Activated CD8-positive, alpha-beta memory T cell treated with anti-CD3 and anti-CD28 coated beads for 36 hours (primary cell): ENCODE data around the gene FAM149B1. TPM values are rescaled to one million over a fixed set of nuclear protein-coding genes. Genes with fewer than 3 reads are reported as not detected.

Experiments
- CTCF ChIA-PET: fragments of 350-600 bp; sonication (Branson Sonifier 250); formaldehyde crosslinking; loops from one replicate; lab custom pipeline; 2021; ENCODE audit warnings: antibody characterized with exemption; lab: Charles Lee
- POLR2A ChIA-PET: fragments of 350-600 bp; sonication (Branson Sonifier 250); formaldehyde crosslinking; loops from one replicate; lab custom pipeline; 2021; ENCODE audit warnings: antibody characterized with exemption; lab: Charles Lee
- total RNA-seq, 2 experiments: library from RNA; stranded (reverse); gene quantifications; one replicate each; pipeline ENCODE4 v1.2.3, GENCODE V29; 2021

The FAM149B1 gene
- total RNA-seq, 2 experiments from 2014 or later: 11.9 to 15.1 TPM

- ChIA-PET CTCF (no interaction called here), POLR2A (no interaction called here)
Observed at GRCh38 chr10:73218431-73219191, 50.7 kb downstream of the FAM149B1 start.

GRCh38 chr10:73219384-73219783 lies 51.5 kb downstream of the FAM149B1 start:
- CTCF ChIA-PET: no interaction called here

GRCh38 chr10:73220989-73221388 lies 53.1 kb downstream of the FAM149B1 start:
- POLR2A ChIA-PET: no interaction called here
- CTCF ChIA-PET: no interaction called here

More at GRCh38 chr10:73219384-73219783, 51.5 kb downstream of the FAM149B1 start:
- POLR2A ChIA-PET: no interaction called here

- CTCF ChIA-PET: no interaction called here
- POLR2A ChIA-PET: no interaction called here
Observed at GRCh38 chr10:73225518-73225917, 57.6 kb downstream of the FAM149B1 start.

GRCh38 chr10:73226663-73227062 lies 58.7 kb downstream of the FAM149B1 start:
- POLR2A ChIA-PET: no interaction called here
- CTCF ChIA-PET: no interaction called here

- CTCF ChIA-PET: no interaction called here
- POLR2A ChIA-PET: no interaction called here
Observed at GRCh38 chr10:73228247-73228646, 60.3 kb downstream of the FAM149B1 start.

GRCh38 chr10:73229567-73229966 lies 61.6 kb downstream of the FAM149B1 start:
- CTCF ChIA-PET: interaction anchor here (0.6 kb wide), 1 partner anchor 9 kb away, joined by 3 read pairs; no protein-coding TSS in a partner anchor
- POLR2A ChIA-PET: no interaction called here

GRCh38 chr10:73232887-73233286 lies 65.0 kb downstream of the FAM149B1 start:
- ChIA-PET CTCF (no interaction called here), POLR2A (no interaction called here)

GRCh38 chr10:73233883-73234282 lies 66.0 kb downstream of the FAM149B1 start:
- ChIA-PET POLR2A (no interaction called here), CTCF (no interaction called here)

GRCh38 chr10:73234695-73235094 lies 66.8 kb downstream of the FAM149B1 start:
- ChIA-PET POLR2A (no interaction called here), CTCF (no interaction called here)

- CTCF ChIA-PET: interaction anchor here (1.7 kb wide), 1 partner anchor 9 kb away, joined by 4 read pairs; the partner anchor contains the start of gene DNAJC9
- POLR2A ChIA-PET: no interaction called here
Observed at GRCh38 chr10:73238990-73239566, 71.2 kb downstream of the FAM149B1 start.

GRCh38 chr10:73239908-73240307 lies 72.0 kb downstream of the FAM149B1 start:
- ChIA-PET CTCF (no interaction called here), POLR2A (no interaction called here)

GRCh38 chr10:73244866-73245477 lies 77.1 kb downstream of the FAM149B1 start:
- ChIA-PET POLR2A (interaction anchor here (0.6 to 1.2 kb wide), 5 partner anchors 9 to 187 kb away, joined by 3 to 7 read pairs (median 3); no protein-coding TSS in a partner anchor), CTCF (interaction anchor here (0.6 kb wide), 2 partner anchors 9 to 1146 kb away, joined by 3 to 4 read pairs; no protein-coding TSS in a partner anchor)

GRCh38 chr10:73246322-73246645 lies 78.4 kb downstream of the FAM149B1 start:
- POLR2A ChIA-PET: interaction anchor here (1.5 to 2.2 kb wide), 5 partner anchors 10 to 249 kb away, joined by 3 to 9 read pairs (median 6); partner anchors contain the start of genes ANXA7, FAM149B1 and PPP3CB
- CTCF ChIA-PET: interaction anchor here (1.5 kb wide), 1 partner anchor 13 kb away, joined by 5 read pairs; no protein-coding TSS in a partner anchor

- POLR2A ChIA-PET: interaction anchor here (0.5 to 2.2 kb wide), 10 partner anchors 9 to 1376 kb away, joined by 3 to 9 read pairs (median 4); partner anchors contain the start of genes ANXA7, FAM149B1 and PPP3CB
- CTCF ChIA-PET: interaction anchor here (0.6 to 1.6 kb wide), 3 partner anchors 8 to 384 kb away, joined by 4 to 5 read pairs (median 4); no protein-coding TSS in a partner anchor
Observed at GRCh38 chr10:73246646-73247508, 79.0 kb downstream of the FAM149B1 start, which contains the start of gene DNAJC9. Gene DNAJC9, minus strand, starts transcription at chr10:73247255. Its CDS starts 66 bp downstream, at chr10:73247189.

GRCh38 chr10:73247509-73248258 lies 79.8 kb downstream of the FAM149B1 start:
- CTCF ChIA-PET: interaction anchor here (1.6 kb wide), 1 partner anchor 9 kb away, joined by 4 read pairs; no protein-coding TSS in a partner anchor
- POLR2A ChIA-PET: interaction anchor here (0.5 to 2.2 kb wide), 10 partner anchors 8 to 1376 kb away, joined by 3 to 9 read pairs (median 4); partner anchors contain the start of genes ANXA7, FAM149B1 and PPP3CB

- CTCF ChIA-PET: interaction anchor here (1.6 kb wide), 1 partner anchor 10 kb away, joined by 4 read pairs; no protein-coding TSS in a partner anchor
- POLR2A ChIA-PET: no interaction called here
Observed at GRCh38 chr10:73248259-73248724, 80.4 kb downstream of the FAM149B1 start.
